SU-DHL-6 (cell line): Measurements from ENCODE around the gene SLC25A44.
"Not testable (repeated sequence)": the region's sequence is repeated elsewhere in the genome, so short reads cannot be mapped to it uniquely, and the experiment has no call there.

Source experiments
- CTCF ChIP-seq: fragments of 200-600 bp; sonication (generic); IDR thresholded peaks from one replicate; pipeline ENCODE4 v1.5.1; 2017; ENCODE audit warnings: antibody characterized with exemption, mild to moderate bottlenecking, low read length, moderate library complexity; ENCODE audit not compliant: insufficient read depth, poor library complexity, severe bottlenecking
- EZH2phosphoT487 ChIP-seq: fragments of 200-600 bp; sonication (generic), shearing (Covaris generic); conservative IDR thresholded peaks from 2 replicates; pipeline ENCODE4 v1.6.1; 2018; ENCODE audit warnings: mild to moderate bottlenecking, antibody characterized with exemption, low read length, moderate library complexity, mixed read lengths

DNA sequence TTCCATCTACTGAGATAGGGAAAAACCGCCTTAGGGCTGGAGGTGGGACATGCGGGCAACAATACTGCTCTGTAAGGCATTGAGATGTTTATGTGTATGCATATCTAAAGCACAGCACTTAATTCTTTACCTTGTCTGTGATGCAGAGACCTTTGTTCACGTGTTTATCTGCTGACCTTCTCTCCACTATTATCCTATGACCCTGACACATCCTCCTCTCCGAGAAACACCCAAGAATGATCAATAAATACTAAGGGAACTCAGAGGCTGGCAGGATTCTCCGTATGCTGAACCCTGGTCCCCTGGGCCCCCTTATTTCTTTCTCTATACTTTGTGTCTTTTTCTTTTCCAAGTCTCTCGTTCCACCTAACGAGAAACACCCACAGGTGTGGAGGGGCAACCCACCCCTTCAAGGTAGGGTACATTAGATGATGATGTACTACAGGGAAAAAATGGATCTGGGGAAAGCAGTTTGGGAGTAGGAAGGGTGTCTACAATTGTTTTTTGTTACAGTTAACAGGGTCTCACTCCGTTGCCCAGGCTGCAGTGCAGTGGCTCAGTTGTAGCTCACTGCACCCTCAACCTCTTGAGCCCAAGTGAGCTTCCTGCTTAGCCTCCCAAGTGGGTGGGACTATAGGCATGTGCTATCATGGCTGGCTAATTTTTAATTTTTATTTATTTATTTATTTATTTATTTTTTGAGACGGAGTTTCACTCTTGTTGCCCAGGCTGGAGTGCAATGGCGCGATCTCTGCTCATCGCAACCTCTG, 11.7 kb upstream of the SLC25A44 start:
- not testable (repeated sequence) for TF ChIP-seq CTCF, EZH2phosphoT487
